ENCODE measurements around the gene BTBD8.
"Not testable (repeated sequence)": the region's sequence is repeated elsewhere in the genome, so short reads cannot be mapped to it uniquely, and the experiment has no call there.

BTBD8 gene

DNA sequence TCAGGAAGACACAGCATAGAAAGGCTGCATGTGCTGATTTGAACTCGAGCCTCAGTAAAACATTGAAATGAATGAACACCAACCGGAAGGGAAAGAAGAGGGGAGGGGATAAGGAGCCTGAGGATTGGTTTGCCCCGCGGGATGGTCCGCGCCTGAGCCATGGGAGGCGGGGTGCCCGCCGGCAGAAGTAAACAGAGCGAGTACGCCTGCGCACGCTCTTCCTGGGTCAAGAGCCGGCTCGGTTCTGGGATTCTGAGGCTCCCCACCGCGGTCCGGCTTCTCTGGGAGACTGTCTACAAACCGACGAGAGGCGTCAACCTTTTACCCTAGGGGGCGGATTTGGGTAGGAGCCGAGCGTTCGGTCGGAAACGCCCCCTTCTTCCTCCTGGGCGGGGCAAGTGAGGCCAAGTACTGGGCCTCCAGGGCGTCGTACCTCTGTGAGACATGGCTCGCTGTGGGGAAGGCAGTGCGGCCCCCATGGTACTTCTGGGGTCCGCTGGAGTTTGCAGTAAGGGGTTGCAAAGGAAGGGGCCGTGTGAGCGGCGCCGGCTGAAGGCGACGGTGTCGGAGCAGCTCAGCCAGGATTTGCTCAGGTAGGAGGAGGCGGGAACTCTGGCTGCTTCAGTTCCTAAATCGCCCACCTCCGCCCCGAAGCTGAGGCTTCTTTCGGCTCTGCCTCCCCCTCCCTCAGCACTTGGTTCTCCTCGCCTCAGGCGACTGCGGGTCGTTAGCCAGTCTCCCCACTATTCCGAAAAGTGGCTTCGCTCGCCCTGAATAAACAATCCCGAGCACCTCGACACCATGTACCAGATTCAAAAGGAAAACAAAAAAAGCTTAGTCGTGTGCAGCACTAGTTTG is at the start of gene BTBD8:
Gene BTBD8, plus strand, starts transcription at position 218 of the 858 bp plus-strand sequence. Its CDS starts 227 bp downstream, at position 445.
- DNase-seq: peak; percentile 82

DNA sequence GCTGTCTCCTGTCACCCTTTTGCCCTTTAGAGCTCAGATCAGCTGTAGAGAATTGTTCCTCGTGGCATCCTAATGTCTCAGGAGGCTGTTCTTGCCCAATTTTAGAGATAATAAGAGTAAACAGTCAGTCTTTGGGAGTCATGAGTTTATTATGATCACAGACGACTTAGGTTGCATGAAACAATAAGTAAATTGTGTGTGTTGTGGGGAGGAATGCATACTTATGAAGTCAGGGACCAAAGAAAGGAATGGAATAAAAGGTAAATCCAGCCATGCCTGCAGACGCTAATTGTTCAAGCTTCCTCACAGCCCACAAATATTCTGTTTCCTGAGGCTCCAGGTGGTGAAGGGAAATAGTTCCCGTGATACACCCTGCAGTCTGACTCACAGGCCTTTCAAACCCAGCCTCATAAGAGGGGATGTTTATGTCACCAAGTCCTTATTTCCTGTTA is 49.5 kb upstream of the BTBD8 start:
- DNase-seq: no peak

DNA sequence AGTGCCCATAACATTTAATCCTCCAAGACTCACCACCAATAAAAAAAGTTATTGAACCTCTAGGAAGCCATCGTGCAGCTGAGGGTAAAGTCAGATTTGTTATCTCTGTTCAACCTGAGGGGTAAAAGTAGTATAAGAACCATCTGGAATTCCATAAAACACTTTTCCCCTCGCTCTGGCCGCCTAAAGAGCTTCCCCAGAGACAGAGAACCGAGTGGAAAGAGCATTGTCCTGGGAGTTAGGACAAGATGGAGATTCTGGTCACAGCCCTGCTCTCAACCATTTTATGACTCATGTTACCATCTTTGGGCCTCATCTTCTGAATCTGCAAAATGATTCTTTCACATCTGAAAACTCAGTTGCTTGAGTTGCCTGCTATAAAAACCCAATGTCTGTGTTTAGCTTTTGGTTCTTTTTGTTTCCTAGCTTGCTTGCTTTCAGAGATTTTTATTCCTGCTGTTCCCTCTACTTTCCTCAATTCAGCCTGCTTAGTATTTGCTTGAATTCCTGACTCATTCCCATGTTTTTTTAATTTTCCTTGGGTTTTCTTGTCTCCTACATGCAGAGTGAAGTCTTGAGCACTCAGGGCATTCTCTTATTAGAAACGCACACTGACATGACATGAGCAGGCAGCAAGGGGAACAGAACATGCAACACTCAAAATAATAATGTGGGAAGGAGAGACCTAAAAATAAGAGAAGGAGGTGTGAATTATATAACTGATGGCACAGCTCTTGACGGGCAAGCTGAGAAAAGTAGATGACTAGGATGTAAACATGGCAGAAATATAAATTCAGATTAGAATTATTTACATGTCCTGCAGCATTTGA is 48.6 kb upstream of the BTBD8 start:
- DNase-seq: no peak

DNA sequence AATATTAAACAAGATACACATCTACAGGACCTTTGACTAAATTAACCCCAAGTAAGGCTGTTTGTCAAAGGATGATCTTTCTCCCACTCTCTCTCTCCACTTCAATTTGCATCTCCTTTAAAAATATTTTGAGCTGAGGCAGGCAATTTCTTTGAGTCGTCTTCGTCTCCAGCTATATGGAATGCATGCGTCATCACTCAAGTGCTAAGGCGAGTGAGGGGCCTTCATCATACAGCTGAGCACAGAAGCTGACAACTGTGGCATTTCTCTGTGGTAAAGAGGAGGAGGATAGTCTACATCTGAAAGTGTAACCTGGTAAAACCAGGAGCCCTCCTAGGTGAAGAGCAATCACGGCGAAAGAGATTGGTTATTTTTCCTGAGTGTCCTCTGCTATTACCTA is 42.7 kb upstream of the BTBD8 start:
- no peak for DNase-seq

DNA sequence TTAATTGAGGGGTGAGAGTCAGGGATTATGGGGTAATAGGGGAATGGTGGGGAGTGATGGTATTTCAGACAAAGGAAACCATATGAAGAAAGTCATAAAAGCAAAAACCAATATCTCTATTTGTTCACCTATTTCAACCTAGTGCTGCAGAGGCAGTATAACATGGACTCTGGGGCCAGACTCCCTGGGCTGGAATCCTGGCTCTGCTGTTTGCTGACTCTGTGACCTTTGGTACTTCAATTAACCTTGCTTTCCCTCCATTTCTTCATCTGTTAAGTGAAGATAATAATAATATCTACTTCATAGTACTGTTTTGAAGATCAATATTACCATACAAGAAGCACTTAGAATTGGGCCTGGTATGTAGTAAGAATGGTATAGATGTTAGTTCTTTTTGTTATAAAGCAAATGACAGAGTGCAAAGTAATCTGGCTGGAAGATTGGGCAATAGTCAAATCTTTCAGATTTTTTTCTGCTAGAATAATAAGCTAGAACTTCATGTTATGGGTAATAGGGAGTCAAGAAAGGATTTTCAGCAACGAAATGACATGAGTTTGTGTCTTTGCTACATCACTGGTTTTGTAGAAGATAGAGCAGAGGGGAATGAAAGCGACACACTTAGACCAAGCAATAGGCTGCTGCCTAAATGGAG is 41.3 kb upstream of the BTBD8 start:
- no peak for DNase-seq

DNA sequence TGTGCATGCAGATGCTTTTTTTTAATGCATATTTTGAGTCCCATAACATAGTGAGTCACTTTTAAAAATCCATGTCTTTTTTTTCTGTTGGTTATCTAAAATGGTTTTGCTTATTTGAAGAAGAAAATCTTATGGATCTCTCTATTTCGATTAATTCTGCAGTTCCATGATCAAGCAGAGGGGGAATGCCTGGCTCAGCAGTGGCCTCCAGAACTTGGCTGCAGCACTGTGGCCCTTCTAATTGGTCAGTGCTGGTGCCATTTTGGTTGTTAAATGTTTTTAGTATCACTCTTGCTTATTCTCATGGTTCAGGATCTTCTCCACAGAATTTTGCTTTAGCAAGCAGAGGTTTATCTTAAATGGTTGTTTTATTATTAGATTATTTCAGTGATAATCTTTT is 39.2 kb upstream of the BTBD8 start:
- DNase-seq: no peak

DNA sequence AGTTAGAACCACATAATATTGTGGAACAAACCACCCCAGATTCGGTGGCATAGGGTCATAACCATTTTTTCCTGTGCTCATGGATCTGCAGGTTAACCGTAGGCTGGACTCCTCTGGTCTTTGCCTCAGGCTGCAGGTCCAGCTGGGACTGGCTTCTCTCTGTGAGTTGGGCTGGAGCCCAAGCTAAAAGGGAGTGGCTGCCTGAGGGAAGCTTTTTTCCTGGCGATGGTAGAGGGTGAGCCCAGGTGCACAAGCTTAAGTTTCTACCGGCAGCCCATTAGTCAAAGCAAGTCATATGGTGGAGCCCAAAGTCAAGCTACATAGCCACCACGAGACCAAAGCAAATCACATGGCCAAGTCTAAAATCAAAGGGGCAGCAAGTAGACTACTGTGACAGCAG is 36.5 kb upstream of the BTBD8 start:
- no peak for DNase-seq

DNA sequence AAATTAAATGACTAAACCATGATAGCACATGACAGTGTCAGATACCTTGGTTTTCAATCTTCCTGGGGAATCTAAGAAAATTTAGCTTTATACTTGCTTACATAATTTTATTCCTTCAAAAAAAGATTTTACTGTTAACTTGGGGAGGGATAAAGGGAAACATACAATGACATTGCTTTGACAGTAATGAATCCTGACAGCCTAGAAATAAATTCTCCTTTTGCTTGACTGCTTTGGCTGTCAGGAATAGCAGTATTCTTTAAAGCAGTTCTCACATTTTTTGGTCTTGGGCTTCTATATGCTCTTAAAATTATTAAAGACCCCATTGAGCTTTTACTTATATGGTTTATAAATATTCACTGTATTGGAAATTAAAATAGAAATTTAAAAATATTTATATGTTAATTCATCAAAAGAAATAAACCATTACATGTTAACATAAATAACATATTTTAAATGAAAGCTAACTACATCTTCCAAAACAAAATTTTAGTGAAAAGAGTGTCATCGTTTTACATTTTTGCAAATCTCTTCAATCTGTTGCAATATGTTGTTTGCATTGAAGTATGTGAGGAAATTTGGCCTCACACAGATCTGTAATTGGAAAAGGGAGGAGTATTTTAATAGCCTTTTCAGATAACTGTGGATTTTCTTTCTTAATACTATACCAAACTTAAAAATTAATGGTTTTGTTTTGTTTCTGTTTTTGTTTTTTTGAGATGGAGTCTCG is 34.2 kb upstream of the BTBD8 start:
- no peak for DNase-seq

DNA sequence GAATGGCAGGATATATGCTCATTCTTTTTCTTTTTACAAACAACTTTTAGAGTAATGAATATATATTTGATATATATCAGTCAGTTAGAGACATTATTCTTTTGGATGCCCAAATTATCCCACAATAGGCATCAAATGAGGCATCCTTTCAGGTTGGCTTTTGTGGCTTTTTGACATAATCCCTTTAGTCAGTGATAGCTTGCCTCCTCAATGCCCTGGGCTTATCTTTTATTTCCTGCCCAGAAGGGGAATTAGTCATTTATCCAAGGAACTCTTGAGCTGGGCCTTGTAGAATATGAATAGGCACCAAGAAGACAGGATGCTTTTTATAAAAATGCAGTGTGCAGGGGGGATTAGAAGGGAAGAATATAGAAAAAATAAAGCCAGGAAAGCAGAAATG is 28.2 kb upstream of the BTBD8 start:
- no peak for DNase-seq

DNA sequence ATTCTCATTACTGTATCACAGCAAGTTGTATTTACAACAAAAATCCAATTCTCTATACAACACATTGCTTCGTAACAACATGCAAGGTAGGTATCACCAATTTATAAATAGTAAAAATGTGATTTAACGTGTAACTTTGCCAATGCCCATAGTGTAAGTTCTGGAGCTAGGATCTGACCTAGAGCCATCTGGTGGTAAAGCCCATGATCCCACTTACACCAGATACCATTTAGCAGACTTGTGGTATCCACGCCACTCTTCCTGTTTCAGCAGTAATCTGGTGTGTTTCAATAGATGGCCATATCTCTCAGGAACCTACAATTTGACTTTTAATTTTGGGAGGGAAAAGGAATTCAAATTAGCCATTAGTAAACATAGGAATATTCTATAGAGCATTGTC is 15.1 kb upstream of the BTBD8 start:
- no peak for DNase-seq

DNA sequence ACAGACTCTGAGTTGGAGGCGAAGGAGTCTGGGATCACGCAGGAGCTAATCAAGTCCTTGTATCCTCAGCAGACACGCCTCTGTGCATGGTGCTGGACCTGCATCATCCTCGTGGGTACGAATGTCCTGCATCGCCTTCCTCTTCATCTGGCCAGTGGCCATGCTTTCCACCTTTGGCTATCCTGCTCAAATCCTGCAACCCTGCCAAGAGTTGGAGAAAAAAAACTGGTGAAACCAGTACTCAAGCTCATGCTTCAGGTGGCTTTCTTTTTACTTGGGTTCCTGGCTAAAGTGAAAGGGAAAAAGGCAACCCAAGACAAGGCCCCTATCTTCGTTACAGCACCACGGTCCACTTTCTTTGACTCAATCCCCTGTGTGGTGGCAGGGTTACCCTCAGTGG is 13.8 kb upstream of the BTBD8 start:
- no peak for DNase-seq

DNA sequence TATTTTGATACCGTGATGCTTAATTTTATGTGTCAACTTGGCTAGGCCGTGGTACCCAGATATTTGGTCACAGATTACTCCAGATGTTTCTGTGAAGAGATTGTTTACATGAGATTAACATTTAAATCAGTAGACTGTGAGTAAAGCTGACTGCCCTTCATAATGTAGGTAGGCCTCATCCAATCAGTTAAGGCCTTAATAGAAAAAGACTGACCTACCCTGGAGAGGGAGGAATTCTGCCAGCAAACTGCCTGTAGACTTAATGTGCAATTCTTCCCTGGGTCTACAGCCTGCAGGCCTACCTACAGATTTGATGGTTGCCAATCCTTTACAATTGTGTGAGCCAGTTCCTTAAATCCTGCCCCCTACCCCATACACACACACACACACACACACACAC is 9.3 kb upstream of the BTBD8 start:
- DNase-seq: no peak

DNA sequence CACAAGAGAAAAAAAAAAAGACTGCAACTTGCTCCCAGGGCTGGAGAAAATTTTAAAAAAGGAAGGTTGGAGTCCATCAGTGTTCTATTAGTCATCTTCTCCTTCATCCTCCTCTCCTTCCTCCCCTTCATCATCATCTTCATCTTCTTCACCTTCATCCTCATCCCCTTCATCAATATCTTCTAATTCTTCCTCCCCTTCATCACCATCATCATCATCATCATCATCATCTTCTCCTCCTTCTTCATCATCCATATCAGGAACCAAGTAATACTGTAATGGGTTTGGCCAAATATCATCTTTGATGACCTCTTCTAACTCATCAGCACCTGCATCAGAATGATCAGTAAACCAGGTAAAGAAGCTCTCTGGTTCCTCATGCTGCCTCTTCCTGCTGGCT is 5.7 kb upstream of the BTBD8 start:
- not testable (repeated sequence) for DNase-seq

DNA sequence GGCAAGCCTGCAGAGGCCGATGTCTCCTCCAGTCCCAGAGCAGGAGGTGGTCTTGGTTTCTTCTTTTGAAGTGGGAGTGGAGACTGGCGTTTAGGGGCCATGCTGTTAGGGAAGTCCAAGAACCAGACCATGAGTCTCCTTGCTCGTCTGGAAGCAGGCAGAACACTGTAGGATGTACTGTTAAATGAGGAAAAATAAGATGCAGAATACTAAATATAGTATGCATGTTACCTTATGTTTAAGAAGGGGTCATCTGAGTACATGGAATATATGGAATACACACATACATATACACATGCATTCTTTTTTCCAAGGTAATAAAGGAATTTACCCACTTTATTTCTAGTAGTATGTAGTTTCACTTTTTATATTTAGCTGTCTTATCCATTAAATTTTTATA is 4.8 kb upstream of the BTBD8 start, which contains the start of gene SETSIP:
Gene SETSIP, minus strand, starts transcription at position 101 of the 400 bp plus-strand sequence. Its CDS starts 0 bp downstream, at position 101.
- DNase-seq: no peak

DNA sequence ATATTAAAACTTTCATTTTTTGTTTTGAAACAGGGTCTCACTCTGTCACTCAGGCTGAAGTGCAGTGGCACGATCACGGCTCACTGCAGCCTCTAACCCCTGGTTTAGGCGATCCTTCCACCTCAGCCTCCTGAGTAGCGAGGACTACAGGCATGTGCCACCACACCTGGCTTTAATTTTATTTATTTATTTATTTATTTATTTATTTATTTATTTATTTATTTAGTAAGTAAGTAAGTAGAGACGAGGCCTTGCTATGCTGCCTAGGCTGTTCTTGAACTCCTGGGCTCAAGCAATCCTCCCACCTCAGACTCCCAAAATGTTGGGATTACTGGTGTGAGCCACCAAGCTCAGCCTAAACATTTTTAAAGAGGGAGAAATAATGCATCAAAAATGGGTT is 3.8 kb upstream of the BTBD8 start:
- DNase-seq: no peak

DNA sequence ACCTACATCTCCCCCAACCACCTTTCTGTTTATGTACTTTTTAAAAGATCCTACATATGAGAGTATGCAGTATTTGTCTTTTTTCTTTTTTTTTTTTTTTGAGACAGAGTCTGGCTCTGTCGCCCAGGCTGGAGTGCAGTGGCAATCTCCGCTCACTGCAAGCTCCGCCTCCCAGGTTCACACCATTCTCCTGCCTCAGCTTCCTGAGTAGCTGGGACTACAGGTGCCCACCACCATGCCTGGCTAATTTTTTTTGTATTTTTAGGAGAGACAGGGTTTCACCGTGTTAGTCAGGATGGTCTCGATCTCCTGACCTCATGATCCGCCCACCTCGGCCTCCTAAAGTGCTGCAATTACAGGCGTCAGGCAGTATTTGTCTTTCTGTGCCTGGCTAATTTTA is 2.1 kb upstream of the BTBD8 start:
- DNase-seq: not testable (repeated sequence)

DNA sequence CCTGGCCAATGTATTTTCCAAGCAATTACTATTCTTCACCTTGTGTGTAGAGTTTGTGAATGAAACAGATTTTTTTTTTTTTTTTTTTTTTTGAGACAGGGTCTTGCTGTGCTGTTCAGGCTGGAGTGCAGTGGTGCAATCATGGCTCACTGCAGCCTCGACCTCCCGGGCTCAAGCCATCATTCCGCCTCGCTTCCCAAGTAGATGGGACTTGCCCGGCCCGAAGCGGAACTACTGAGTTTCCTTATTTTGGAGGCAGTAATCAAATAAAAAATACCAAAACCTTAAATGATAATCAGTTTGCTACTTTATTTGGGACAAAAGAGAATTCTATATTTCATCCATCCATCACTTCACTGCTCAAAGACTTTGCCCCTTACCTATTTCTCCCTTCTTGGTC is 704 bp upstream of the BTBD8 start:
- DNase-seq: no peak

DNA sequence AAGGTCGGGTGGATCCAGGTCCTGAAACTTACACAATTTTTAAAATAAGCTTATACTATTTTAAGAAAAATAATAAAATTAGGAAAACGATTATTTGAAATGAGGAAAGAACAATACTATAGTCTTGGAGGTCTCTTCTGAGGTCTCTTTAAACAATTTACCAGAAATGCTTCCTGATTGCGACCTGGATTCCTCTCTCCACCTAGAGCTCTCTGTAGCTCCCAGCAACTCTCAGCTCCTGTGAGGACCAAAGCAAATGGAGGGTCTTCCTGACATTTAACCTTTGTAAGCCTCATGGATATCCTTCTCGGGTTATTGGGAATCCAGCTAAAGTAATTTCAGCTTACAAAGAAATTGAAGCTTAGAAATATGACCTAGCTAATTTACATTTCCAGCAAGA is 886 bp downstream of the BTBD8 start:
- DNase-seq: no peak

DNA sequence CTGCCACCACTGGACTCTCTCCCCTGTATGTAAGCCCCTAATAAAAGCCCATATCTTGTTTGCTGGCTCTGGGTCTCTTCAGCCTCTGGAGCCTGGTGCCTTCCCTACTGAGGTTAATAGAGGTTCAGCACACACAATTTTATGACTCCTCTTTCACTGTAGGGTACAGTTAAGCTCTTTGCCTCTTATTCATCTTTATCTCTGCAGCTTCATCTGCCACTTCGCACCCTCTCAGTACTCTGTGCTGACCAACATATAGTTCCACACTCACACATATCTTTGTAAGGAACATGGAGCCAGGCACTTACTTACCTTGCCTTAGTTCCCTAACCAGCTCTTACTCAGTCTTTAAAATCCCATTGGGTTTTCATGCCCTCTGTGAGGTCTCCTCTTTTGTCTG is 4.5 kb downstream of the BTBD8 start:
- no peak for DNase-seq

DNA sequence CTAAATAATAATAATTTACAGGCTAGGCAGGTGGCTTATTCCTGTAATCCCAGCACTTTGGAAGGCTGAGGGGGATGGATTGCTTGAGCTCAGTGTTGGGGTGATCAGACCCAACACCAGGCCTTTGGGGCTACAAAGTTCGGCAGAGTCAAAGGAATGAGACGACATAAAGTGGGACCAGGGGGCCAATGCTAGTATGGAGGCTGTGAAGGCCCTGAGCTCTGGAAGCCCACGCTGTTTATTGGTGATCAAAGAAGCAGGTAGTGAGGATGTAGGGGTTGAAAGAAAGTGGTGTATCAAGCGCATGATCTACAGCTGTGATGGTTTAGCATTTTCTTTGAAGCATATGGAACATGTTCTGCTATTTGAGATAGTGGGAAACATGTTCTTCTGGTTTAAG is 5.6 kb downstream of the BTBD8 start:
- no peak for DNase-seq

DNA sequence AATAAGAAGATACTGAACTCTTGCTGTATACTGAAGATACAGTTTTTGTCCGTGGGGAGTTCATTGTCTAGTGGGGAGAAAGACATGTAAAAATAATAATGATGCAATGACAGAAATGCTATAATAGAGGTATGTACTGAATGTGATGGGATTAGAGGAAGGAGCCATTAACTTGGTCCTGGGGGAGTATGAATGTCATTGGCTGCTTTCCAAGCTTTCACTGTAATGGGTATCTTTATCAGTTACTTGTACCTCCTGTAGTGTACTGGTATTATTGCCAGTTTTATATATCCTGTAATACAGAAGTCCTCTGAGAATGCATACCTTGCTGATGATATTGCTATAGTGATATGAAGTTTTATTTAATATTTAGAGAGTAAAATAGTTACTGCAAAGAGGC is 7.4 kb downstream of the BTBD8 start:
- DNase-seq: no peak

DNA sequence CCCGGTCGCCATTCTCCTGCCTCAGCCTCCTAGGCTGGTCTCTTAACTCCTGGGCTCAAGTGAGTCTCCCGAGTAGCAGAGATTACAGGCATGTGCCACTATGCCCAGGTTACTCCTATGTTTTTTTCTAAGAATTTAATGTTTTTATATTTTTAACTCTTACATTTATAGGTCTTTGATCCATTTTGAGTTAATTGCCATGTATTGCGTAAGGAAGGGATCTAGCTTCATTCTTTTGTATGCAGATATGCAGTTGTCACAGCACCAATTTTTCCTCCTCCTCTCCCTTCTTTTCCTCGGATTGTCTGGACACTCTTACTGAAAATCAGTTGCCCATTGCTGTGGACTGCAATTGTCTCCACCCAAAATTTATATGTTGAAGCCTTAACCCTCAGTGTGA is 11.5 kb downstream of the BTBD8 start:
- DNase-seq: no peak

DNA sequence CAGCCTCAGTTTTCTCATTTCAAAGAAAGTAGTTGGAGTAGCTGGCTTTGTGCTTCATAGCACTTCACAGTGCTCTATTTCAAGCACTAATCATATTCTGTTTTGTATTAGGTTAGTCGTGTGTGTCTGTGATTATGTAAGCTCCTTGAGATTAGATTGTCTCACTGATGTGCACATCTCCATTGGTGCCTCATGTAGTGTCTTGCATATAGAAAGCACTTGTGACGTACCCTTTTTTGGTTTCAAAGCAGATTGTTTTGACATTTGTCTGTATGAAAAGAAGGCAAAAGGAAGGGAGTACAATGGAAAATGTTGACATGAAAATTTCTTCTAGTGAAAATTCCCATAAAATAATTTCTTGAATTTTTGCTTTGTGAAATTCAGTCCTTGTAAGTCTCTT is 13.9 kb downstream of the BTBD8 start:
- no peak for DNase-seq
